ENCODE results near the gene RETREG1. TPM values are rescaled to one million over a fixed set of nuclear protein-coding genes. Genes with fewer than 3 reads are reported as not detected.
A peak's percentile ranks its signal among the peaks of the same experiment; 100 is the strongest.
"Not testable (repeated sequence)": the region's sequence is repeated elsewhere in the genome, so short reads cannot be mapped to it uniquely, and the experiment has no call there.

Gene RETREG1
- total RNA-seq, 1 experiment from 2014 or later = 1.5 TPM

GRCh38 chr5:16489322-16489791, 127.4 kb downstream of the RETREG1 start:
- peak; percentile 27 for DNase-seq (ENCODE audit: low spot score)

- no peak for DNase-seq (ENCODE audit: low spot score)
Measured at GRCh38 chr5:16487456-16487855, 129.3 kb downstream of the RETREG1 start.

- DNase-seq (ENCODE audit: low spot score) = no peak
Measured at GRCh38 chr5:16486711-16487111, 130.1 kb downstream of the RETREG1 start.

DNA sequence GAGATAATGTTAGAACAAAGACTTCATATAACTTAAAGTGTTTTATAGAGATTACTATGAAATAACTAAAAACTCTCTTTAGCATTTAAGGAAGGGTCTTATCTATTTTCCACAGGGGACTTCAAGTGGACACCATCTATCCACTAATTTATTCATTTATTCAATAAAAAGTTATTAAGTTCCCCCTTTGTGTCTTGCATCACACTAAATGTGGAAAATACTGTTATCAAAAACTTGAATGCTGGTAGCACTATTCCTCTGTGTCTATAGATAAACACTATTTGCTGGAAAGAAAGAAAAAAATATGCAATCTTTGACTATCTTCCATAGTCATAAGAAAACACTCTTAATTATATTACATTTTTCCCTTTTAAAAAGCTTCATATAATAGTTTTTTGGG, 131.1 kb downstream of the RETREG1 start:
- DNase-seq (ENCODE audit: low spot score) = no peak

DNA sequence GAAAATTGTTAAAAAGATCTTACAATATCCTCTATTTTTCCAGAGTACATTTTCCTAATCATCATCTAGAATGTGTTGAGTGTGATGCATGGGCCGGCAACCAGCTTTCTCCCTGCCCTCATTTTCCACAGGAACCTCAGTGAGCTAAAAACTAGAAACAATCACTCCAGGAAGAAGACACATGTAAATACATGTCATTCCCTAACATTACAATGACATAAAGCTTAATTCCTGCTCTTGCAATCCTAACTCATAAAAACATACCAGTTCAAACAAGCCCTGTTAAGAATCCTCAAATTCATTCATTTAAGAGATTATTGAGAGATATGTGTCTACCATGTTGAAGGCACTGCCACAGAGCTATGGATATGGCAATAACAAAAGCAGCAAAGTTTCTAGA, 132.7 kb downstream of the RETREG1 start:
- no peak for DNase-seq (ENCODE audit: low spot score)

DNA sequence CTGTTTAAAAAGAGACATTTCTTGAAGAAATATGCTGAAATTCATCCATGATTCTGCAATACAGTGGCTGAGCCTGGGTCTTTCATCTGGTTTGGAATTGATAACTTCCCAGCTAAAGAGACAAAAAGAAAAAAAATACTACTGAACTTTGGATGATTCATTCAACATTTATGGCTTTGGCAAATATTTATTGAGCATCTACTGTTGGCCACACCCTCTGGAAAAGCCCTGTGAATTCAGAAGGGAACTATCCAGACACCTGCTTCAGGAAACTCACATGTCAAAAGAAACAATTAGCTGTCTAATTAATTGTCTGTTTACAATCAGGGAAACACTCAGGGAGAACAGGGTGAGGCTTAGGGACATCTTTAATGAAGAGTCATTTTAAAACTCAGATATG, 133.4 kb downstream of the RETREG1 start:
- DNase-seq (ENCODE audit: low spot score) = no peak

GRCh38 chr5:16482891-16483290, 133.9 kb downstream of the RETREG1 start:
- DNase-seq (ENCODE audit: low spot score) = no peak

DNA sequence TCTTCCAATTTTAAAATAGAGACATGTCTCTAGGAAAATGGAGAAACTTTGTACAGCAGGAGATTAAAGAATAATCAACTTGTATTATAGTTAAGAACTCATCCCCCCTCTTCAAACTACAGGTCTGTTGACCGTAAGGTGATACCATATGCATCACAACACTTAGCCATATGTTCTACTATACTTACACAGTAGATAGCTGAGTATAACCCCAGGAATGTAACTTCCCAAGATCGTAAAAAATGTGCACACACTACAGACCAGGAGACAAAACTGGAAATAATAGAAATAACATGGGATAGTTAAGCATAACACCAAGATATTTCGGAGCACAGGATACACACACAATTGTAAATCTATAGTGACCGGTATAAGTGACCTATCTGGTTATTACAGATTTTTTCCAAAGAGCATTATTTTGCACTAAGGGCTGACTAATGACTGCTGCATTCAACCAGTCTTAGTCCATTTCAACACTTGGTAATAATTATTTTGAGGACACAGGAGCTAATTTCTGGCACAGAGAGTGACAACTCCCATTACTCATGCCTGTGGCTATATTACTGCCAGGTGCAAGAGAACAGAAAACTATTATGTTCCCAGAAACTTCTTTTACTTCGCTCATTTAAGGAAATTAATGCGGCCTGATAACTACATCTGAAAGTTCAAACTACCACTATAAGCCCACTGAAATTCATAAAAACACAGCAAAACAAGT, 135.8 kb downstream of the RETREG1 start:
- no peak for DNase-seq (ENCODE audit: low spot score)

GRCh38 chr5:16480144-16480543, 136.7 kb downstream of the RETREG1 start:
- no peak for DNase-seq (ENCODE audit: low spot score)

DNA sequence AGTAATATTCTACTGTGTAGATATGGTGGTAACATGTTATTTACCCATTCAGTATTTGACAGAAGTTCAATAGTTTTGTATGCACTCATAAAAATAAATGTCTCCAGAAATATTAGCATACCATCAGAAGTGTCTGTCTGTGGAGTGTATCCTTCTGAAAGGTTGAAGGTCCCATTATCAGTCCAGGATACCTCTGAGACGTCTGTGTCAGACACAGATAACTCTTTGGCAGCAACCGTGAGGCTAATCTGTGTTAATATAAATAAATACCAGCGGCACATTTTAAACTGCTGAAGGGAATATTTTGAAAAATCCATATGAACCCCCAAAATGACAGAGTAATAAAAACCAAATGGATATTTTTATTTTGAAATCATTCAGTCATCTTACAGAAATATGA, 139.3 kb downstream of the RETREG1 start:
- DNase-seq (ENCODE audit: low spot score) = no peak

DNA sequence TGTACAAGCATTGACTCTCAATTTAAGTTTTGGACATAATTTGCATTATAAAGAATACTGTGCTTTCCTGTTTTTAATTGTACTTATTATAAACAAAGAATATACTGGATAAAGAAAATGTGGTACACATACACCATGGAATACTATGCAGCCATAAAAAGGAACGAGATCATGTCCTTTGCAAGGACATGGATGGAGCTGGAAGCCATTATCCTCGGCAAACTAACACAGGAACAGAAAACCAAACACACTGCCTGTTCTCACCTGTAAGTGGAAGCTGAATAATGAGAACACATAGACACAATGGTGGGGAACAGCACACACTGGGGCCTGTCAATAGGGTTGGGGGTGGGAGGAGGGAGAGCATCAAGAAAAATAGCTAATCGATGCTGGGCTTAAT, 140.4 kb downstream of the RETREG1 start:
- DNase-seq (ENCODE audit: low spot score) = not testable (repeated sequence)

- no peak for DNase-seq (ENCODE audit: low spot score)
Measured at GRCh38 chr5:16471387-16471786, 145.4 kb downstream of the RETREG1 start.

DNA sequence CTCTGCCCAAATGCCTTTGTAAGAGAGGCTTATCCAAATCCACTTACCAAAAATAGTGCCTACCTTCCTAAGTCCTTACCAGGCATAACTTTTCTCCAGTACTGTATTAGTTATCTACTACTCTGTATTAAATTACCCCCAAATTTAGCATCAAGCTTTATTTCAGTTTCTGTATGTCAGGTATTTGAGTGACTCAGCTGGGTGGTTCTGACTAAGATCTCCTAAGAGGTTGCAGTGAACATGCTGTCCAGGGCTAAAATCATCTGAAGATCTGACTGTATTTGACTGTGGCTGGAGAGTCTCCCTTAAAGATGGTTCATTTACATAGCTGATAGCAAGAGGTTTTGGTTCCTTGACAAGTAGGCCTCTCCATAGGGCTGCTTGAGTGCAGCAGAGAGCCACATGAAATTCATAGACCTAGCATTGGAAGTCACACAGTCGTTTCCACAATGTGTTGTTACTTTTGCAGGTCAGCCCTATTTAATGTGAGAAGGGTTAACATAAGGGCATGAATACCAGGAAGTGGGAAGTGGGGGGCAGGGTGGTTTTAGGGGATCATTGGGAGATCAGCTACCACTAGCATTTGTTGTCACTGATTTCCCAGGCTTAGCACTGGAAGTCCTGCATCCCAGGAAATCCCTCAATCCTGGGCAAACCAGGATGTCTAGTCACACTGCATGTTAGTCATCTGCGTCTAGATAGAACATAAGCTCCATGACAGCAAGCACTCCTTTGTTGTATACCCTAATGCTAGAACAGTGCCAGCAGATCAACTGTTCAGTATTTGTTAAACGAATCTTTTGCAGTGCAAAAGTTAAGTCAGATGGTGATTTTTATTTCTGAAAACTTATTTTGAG, 149.2 kb downstream of the RETREG1 start:
- DNase-seq (ENCODE audit: low spot score) = no peak

DNA sequence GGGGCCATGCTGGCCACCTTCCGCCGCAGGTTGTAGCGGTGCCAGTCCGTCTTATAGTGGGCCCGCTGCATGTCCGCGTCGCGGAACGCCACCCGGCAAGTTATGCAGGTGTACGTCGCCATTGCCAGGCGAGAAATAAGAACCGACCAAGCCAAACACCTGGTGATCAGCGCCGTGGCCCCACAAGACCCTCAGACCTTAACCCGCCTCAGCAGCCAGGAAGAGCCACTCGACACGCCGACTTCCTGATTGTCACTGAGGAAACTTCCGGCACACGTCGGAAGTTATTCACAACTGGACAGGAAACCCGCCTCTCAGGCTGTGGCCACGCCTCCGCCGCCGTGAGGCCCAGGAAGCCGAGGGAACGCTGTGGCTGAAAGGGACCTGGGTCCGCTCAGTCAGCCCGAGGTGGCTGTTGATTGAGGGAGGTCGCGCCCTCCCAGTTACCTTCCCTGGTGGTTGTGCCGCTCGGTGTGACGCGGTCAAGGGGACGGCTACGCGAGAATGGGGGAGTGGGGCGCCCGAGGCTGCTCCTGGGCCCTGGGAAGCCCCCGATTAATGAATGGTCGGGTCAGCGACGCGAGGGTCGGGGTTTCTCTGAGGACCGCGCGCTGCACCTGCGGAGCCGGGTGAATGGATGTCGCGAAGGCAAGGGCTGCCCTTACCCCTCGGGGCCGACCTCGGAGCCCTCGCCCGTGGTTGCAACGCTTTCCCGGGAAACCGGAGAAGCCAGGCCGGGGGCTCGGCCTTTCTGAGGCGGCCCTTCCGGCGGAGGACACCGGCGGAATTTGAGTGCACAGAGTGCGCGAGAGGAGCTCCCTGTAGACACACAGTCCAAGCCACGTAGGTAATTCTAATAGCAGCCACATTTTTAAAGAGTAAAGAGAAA, 151.0 kb downstream of the RETREG1 start, which contains the start of gene ZNF622:
Gene ZNF622 (minus strand): TSS at position 257 of the 889 bp plus-strand sequence. CDS start 135 bp downstream, at position 122.
- DNase-seq (ENCODE audit: low spot score) = peak; percentile 94

GRCh38 chr5:16464664-16465543, 151.9 kb downstream of the RETREG1 start:
- no peak for DNase-seq (ENCODE audit: low spot score)

- DNase-seq (ENCODE audit: low spot score) = no peak
Measured at GRCh38 chr5:16464231-16464630, 152.6 kb downstream of the RETREG1 start.

- no peak for DNase-seq (ENCODE audit: low spot score)
Measured at GRCh38 chr5:16461782-16462181, 155.0 kb downstream of the RETREG1 start.

DNA sequence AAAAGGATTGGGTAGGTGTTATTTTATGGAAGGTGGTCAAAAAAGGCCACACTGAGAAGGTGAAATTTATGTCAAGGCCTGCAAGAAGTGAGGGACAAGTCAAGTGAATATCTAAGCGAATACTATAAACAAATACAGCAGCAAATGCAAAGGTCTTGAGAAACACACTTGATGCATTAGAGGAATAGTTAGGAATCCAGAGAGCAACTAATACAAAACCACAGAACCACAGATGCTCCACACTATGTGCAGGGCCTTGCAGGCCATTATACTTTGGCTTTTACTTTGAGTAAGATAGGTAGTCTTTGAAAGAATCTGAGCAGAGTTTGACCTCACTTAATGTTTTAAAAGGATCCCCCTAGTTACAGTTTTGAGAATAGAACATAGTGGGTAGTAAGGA, 155.8 kb downstream of the RETREG1 start:
- DNase-seq (ENCODE audit: low spot score) = no peak

GRCh38 chr5:16459451-16459850, 157.3 kb downstream of the RETREG1 start:
- no peak for DNase-seq (ENCODE audit: low spot score)

- DNase-seq (ENCODE audit: low spot score) = no peak
Measured at GRCh38 chr5:16457853-16458252, 158.9 kb downstream of the RETREG1 start.

DNA sequence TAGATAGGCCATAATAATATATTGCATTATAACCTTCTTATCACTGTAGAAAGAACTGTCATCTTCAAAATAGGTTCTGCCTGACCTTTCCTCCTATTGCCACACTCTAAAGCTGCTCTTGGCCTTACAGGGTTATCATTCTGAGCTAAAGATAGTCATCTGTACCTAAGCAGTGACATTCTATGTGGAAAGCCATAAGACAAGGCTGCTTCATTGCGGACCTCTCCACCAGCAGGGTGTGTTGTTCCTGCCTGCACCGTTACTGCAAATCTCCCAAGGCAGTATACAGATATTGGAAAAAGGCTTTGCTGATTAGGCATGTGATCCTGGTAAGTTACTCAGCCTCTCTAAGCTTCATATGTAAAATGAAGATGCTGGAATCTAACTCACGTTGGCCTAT, 159.3 kb downstream of the RETREG1 start:
- no peak for DNase-seq (ENCODE audit: low spot score)

All from H4 (cell line).